LoVo (cell line): ENCODE results near the gene TAP1.
"Not testable (repeated sequence)": the region's sequence is repeated elsewhere in the genome, so short reads cannot be mapped to it uniquely, and the experiment has no call there.

Experiments used
- DNase-seq: peaks from one replicate; pipeline ENCODE4 v3.0.0-alpha.2; 2016; ENCODE audit warnings: low spot score

Gene TAP1, protein sequence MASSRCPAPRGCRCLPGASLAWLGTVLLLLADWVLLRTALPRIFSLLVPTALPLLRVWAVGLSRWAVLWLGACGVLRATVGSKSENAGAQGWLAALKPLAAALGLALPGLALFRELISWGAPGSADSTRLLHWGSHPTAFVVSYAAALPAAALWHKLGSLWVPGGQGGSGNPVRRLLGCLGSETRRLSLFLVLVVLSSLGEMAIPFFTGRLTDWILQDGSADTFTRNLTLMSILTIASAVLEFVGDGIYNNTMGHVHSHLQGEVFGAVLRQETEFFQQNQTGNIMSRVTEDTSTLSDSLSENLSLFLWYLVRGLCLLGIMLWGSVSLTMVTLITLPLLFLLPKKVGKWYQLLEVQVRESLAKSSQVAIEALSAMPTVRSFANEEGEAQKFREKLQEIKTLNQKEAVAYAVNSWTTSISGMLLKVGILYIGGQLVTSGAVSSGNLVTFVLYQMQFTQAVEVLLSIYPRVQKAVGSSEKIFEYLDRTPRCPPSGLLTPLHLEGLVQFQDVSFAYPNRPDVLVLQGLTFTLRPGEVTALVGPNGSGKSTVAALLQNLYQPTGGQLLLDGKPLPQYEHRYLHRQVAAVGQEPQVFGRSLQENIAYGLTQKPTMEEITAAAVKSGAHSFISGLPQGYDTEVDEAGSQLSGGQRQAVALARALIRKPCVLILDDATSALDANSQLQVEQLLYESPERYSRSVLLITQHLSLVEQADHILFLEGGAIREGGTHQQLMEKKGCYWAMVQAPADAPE

DNA sequence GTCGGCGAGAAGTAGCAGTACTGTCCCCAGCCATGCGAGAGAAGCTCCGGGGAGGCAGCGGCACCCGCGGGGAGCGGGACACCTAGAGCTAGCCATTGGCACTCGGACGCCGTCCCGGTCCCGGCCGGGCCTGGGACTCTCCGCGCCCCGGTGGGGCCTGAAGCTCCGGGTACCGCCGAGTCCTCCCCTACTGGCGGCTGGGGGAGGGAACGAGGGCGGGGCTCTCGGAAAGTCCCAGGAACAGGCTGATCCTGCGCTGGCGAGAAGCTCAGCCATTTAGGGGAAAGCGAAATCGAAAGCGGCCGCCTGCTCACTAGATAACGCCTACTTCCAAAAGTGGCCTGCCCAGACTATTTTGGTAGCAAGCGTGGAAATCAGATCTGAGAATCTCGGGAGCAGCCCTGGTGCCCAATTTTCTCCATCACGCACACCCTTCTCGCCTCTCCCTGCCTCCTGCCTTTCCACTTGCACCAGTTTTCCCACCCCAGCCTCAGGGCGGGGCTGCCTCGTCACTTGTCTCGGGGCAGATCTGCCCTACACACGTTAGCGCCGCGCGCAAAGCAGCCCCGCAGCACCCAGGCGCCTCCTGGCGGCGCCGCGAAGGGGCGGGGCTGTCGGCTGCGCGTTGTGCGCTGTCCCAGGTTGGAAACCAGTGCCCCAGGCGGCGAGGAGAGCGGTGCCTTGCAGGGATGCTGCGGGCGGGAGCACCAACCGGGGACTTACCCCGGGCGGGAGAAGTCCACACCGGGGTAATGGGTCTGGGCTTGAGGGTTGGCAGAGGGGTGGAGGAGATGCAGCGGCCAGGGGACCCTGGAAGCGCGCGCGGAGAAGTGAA, at the start of gene TAP1, which contains the start of gene PSMB9:
TAP1 (minus strand) TSS at position 164 of the 835 bp plus-strand sequence; CDS start at position 96, 68 bp downstream.
PSMB9 (plus strand) TSS at position 652 of the 835 bp plus-strand sequence; CDS start at position 690, 38 bp downstream.
- DNase-seq = peak; percentile 93

DNA sequence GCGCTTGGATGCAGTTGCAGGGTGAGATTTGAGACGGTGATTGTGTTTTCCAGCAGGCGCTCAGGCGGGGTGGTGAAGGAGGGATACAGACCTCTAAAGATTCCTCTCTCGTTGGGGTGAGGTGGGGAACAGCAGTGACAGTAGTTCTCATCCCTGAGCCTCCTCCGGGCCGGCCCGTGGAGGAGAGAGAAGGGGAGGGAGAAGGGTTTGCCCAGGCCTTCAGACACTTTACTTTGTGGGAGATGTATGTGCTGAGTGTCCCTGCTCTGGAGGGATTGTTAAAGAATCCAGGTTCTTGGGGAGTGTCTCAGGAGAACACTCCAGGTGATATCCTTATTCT, 41.5 kb upstream of the TAP1 start:
- DNase-seq = no peak

- peak; percentile 93 for DNase-seq
Measured at GRCh38 chr6:32894085-32895005, 40.8 kb upstream of the TAP1 start.

GRCh38 chr6:32890831-32891230, 37.3 kb upstream of the TAP1 start:
- no peak for DNase-seq

- no peak for DNase-seq
Measured at GRCh38 chr6:32889533-32889932, 36.0 kb upstream of the TAP1 start.

- DNase-seq = no peak
Measured at GRCh38 chr6:32888576-32888975, 35.1 kb upstream of the TAP1 start.

DNA sequence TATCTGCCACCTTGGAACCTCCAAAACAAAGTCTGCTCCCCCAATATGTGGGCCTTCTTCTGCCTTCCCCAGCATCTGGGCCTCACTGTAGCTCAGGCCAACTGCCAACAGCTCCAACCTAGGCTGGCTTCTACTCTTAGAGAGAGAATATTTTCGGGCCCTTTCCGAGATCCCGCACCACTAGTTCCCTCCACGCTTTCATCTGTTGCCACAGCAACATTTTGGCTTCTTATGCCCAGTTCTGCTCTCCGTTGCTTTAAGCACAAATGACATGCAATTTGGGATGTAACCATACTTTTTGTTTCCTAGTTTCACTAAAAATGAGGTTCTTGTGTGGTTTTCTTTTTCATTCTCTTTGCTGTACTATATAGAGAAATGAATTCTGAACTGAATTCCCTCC, 34.1 kb upstream of the TAP1 start:
- DNase-seq = no peak

GRCh38 chr6:32886681-32887383, 33.3 kb upstream of the TAP1 start:
- DNase-seq = peak; percentile 68

- peak; percentile 60 for DNase-seq
Measured at GRCh38 chr6:32885698-32886286, 32.3 kb upstream of the TAP1 start.

GRCh38 chr6:32883789-32884188, 30.3 kb upstream of the TAP1 start:
- DNase-seq = no peak

DNA sequence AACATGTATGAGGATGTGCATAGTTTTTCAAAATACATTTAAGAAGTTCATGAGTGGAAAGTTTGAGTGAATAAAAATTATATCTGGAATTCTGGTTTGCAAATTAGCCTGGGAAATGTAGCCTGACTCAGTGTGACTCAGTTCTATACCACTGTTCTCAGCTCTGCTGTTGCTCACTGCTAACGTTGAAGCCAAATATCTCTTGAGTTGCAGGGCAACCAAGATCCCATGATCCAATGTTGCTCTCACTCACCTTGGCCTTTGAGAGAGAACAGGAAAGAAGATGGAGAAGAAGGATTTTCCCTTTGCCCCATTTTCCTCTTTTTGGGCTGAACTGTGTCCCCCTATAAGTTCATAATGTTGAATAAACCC, 29.4 kb upstream of the TAP1 start:
- no peak for DNase-seq

DNA sequence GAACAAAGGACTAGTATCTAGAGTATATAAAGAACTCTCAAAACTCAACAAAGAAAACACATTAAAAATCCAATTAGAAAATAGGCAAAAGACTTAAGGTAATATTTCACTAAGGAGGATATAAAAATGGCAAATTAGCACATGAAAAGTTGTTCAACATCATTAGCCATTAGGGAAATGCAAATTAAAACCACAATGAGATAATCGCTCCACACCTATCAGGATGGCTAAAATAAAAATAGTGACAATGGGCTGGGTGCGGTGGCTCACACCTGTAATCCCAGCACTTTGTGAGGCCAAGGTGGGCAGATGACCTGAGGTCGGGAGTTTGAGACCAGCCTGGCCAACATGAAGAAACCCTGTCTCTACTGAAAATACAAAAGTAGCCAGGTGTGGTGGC, 27.5 kb upstream of the TAP1 start:
- DNase-seq = not testable (repeated sequence)

- DNase-seq = no peak
Measured at GRCh38 chr6:32879691-32880090, 26.2 kb upstream of the TAP1 start.

DNA sequence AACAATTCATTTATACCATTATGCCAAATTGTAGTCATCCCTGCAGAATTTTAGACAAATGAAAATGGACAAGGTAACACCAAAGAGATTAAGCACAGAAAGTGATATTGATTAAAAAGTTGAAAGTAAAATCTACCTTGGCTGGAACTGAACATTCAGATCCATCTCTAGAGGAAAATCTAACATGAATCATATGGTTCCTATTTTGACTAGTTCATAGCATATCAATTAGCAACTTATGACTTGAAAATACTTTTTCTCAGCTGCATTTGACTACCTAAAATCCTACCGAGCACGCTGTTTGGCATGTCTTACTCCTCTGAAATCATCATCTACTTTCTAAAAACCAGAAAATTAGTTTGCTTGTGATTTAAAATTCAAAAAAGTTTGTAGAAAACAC, 23.1 kb upstream of the TAP1 start:
- no peak for DNase-seq

- not testable (repeated sequence) for DNase-seq
Measured at GRCh38 chr6:32873947-32874346, 20.4 kb upstream of the TAP1 start.

- peak; percentile 69 for DNase-seq
Measured at GRCh38 chr6:32868257-32868788, 14.8 kb upstream of the TAP1 start.

GRCh38 chr6:32867554-32868256, 14.2 kb upstream of the TAP1 start:
- DNase-seq = no peak

GRCh38 chr6:32867022-32867477, 13.5 kb upstream of the TAP1 start:
- no peak for DNase-seq

- DNase-seq = no peak
Measured at GRCh38 chr6:32865724-32866443, 12.4 kb upstream of the TAP1 start.
